Bronchial smooth muscle cell (primary cell): ENCODE results near the gene CHRM5. TPM values are rescaled to one million over a fixed set of nuclear protein-coding genes. Genes with fewer than 3 reads are reported as not detected.

Source experiments
- total RNA-seq: library from RNA; depleted of rRNA; stranded (reverse); fragments of >200 nt; gene quantifications from 2 replicates; pipeline ENCODE4 v1.2.1, GENCODE V29; 2014

The CHRM5 gene
- under 0.01 TPM in 1 of 2 replicates, not detected in the other for total RNA-seq

GRCh38 chr15:33968224-33968623 lies at the start of gene CHRM5:
CHRM5 (plus strand) TSS chr15:33968497; CDS start chr15:34062718, 94,221 bp downstream.

GRCh38 chr15:34038871-34039789 lies 70.8 kb downstream of the CHRM5 start, which contains the start of gene AVEN:
AVEN (minus strand) TSS chr15:34039204; CDS start chr15:34039046, 158 bp downstream.

GRCh38 chr15:34101366-34102174 lies 133.3 kb downstream of the CHRM5 start, which contains the start of the genes EMC7 and PGBD4:
EMC7 (minus strand) TSS chr15:34101862; CDS start chr15:34101839, 23 bp downstream.
PGBD4 (plus strand) TSS chr15:34102083; CDS start chr15:34102532, 449 bp downstream.

Other genes starting within 250 kb of the CHRM5 start
- gene AVEN, start 70.7 kb downstream of the CHRM5 start, total RNA-seq, result 14.2 and 19.4 TPM in 2 replicates
- 24.1 and 35.1 TPM in 2 replicates for gene EMC7, start 133.4 kb downstream of the CHRM5 start, total RNA-seq
- 1.8 and 1.9 TPM in 2 replicates for gene PGBD4, start 133.6 kb downstream of the CHRM5 start, total RNA-seq
- gene KATNBL1, start 241.6 kb downstream of the CHRM5 start, total RNA-seq, result 17.3 and 24.9 TPM in 2 replicates